Mesenteric fat pad (tissue), 1 donor: ENCODE data around the gene KRT31. TPM values are rescaled to one million over a fixed set of nuclear protein-coding genes. Genes with fewer than 3 reads are reported as not detected.
"Not testable (repeated sequence)": the region's sequence is repeated elsewhere in the genome, so short reads cannot be mapped to it uniquely, and the experiment has no call there.

Experiments used
- DNase-seq: peaks from one replicate; pipeline ENCODE4 v3.0.0-alpha.2; 2020; ENCODE audit warnings: low spot score
- total RNA-seq: library from RNA; stranded (reverse); fragmentation: NEBNext Ultra II Directional; extraction: Animal tissue kit (Norgen Biotek cat#: 25700); gene quantifications from one replicate; pipeline ENCODE4 v1.2.1, GENCODE V29; 2021
- donor health status: DM: yes; HTN: yes; CAD: no.

KRT31 gene
- total RNA-seq, 1 donor from 2014 or later, result not detected

DNA sequence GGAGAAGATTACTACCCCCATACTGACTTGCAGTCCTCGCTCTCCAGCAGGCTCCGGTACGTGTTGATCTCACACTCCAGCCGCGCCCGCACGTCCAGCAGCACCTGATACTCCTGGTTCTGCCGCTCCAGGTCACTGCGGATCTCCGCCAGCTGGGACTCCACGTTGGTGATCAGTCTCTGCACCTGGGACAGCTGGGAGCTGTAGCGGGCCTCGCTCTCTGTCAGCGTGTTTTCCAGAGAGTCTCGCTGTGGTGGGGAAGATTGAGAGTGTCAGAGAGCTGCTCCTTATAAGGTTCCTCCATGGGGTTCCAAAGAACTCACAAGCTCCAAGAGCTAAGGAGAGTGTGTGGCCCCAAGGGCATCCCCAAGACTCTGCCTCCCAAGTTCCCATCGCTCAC, 51.0 kb downstream of the KRT31 start:
- not testable (repeated sequence) for DNase-seq

GRCh38 chr17:41345992-41346391, 51.4 kb downstream of the KRT31 start:
- DNase-seq, result no peak

Other genes with a start within 250 kb of the KRT31 start
- gene KRTAP4-5, start 247.8 kb downstream of the KRT31 start, total RNA-seq, result not detected
- gene KRTAP4-4, start 236.9 kb downstream of the KRT31 start, total RNA-seq, result not detected
- not detected for gene KRTAP4-3, start 229.4 kb downstream of the KRT31 start, total RNA-seq
- gene KRTAP4-2, start 219.4 kb downstream of the KRT31 start, total RNA-seq, result not detected
- gene KRTAP4-1, start 212.7 kb downstream of the KRT31 start, total RNA-seq, result not detected
- not detected for gene KRTAP9-1, start 207.7 kb downstream of the KRT31 start, total RNA-seq
- not detected for gene KRTAP9-2, start 171.0 kb downstream of the KRT31 start, total RNA-seq
- not detected for gene KRTAP9-3, start 165.2 kb downstream of the KRT31 start, total RNA-seq
- not detected for gene KRTAP9-8, start 159.6 kb downstream of the KRT31 start, total RNA-seq
- gene KRTAP9-4, start 147.9 kb downstream of the KRT31 start, total RNA-seq, result not detected
- gene KRTAP9-9, start 142.2 kb downstream of the KRT31 start, total RNA-seq, result not detected
- not detected for gene KRTAP9-6, start 132.2 kb downstream of the KRT31 start, total RNA-seq
- not detected for gene KRTAP9-7, start 121.9 kb downstream of the KRT31 start, total RNA-seq
- gene KRTAP29-1, start 94.8 kb downstream of the KRT31 start, total RNA-seq, result not detected
- not detected for gene KRTAP16-1, start 88.3 kb downstream of the KRT31 start, total RNA-seq
- gene KRTAP17-1, start 81.9 kb downstream of the KRT31 start, total RNA-seq, result not detected
- not detected for gene KRT33A, start 46.8 kb downstream of the KRT31 start, total RNA-seq
- not detected for gene KRT33B, start 27.8 kb downstream of the KRT31 start, total RNA-seq
- gene KRT34, start 15.3 kb downstream of the KRT31 start, total RNA-seq, result not detected
- gene KRT37, start 27.0 kb upstream of the KRT31 start, total RNA-seq, result not detected
- not detected for gene KRT38, start 43.4 kb upstream of the KRT31 start, total RNA-seq
- not detected for gene KRT32, start 69.8 kb upstream of the KRT31 start, total RNA-seq
- gene KRT35, start 83.5 kb upstream of the KRT31 start, total RNA-seq, result not detected
- not detected for gene KRT36, start 92.3 kb upstream of the KRT31 start, total RNA-seq
- not detected for gene KRT13, start 108.0 kb upstream of the KRT31 start, total RNA-seq
- not detected for gene KRT15, start 121.3 kb upstream of the KRT31 start, total RNA-seq
- gene KRT19, start 130.7 kb upstream of the KRT31 start, total RNA-seq, result 1.8 TPM
- gene KRT9, start 174.5 kb upstream of the KRT31 start, total RNA-seq, result not detected
- gene KRT14, start 189.3 kb upstream of the KRT31 start, total RNA-seq, result 1.00 TPM
- 5.5 TPM for gene KRT16, start 215.2 kb upstream of the KRT31 start, total RNA-seq
- not detected for gene KRT17, start 227.0 kb upstream of the KRT31 start, total RNA-seq